Stimulated activated CD4-positive, alpha-beta T cell treated with anti-CD3 and anti-CD28 coated beads, Interleukin-4, amount 100 ng/mL, for 1 hour (primary cell): ENCODE data around the gene CEP131.
A peak's percentile ranks its signal among the peaks of the same experiment; 100 is the strongest.

Experiments
- DNase-seq: peaks from one replicate; pipeline ENCODE4 v3.0.0-alpha.2; 2020

The CEP131 gene

DNA sequence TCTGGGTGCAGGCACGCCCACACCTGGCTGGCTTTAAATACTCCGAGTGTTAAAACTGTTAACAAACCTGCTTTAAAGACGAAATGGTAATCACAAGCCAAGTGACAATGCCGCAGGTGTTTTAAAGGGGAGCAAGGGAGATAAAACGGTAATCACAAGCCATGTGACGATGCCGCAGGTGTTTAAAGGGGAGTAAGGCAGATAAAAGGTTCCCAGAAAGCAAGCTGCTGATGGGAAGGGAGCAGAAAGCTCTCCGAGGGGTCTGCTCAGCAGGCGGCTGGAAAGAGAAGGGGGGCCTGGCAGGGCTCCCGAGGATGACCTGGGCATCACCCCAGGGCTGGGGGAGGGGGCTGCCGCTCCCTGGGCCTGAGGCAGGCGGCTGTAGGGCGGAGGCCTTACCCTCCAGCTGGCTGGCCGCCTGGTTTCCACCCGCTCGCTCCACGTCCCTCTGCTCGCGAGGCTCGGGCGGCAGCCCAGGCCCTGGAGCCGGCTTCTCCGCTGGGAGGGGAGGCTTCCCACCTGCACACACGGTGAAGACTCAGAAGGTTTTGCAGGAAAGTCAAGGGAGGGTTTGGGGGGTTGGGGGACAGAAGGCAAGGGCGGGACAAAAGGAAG is 28.4 kb upstream of the CEP131 start:
- no peak for DNase-seq

DNA sequence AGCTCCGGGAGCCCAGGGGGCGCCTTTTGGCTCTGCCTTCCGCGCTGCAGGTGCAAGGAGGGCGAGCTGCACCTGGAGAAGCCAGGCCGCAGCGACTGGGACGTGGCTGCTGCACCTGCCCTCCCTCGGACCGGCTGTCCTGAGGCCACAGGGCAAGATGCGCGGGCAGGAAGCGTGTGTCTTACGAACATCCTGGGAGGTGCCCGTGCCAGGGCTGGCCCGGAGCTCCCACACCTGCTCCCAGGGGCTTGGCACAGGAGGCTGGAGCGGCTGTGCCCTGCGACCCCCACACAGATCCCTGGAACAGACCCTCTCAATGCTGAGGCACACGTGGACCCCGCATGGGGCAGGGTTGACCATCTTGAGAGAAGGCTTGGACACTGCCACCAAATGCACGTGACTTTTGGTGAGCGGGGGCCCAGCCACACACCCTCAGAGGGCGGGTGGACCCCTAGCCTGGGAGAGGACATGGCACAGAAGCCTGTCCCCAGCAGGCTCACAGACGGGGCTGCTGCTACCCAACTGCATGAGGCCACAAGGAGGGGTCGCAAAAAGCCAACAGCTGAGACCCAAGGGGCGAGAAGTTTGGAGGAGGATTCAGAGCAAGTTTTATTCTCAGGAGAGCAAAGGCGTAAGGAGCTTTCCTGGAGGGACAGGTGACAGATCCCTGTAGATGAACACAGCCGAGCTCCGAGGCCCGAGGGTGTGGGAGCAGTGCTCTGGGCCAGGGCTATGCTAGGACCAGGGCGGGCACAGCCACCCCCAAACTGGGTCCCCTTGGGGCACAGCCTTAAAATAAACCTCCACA is 27.7 kb upstream of the CEP131 start:
- DNase-seq, result no peak

- DNase-seq, result no peak
Observed at GRCh38 chr17:81249223-81250040, 26.7 kb upstream of the CEP131 start.

- DNase-seq, result no peak
Observed at GRCh38 chr17:81248649-81249048, 25.9 kb upstream of the CEP131 start.

DNA sequence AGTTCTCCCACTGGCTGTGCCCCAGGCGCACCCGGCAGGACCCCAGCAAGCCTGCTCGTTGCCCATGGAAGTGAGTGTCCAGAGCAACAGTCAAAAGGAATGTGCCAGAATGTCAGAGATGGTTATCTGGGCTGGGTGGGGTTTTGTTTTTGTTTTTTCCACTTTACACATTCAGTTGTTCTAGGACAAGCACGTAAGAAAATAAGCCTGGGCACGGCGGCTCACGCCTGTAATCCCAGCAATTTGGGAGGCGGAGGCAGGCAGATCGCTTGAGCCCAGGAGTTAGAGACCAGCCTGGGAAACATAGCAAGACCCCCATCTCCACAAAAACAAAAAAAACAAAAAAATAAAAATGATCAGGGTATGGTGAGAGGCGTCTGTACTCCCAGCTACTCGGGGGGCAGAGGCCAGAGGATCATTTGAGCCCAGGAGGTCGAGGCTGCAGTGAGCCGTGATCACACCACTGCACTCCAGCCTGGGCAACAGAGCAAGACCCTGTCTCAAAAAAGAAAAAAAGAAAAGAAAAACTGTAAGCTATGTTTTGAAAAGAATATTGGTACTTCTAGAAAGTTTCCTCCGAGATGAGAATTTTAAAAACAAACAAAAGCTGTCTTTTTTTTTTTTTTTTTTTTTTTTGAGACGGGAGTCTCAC is 24.7 kb upstream of the CEP131 start:
- no peak for DNase-seq

- no peak for DNase-seq
Observed at GRCh38 chr17:81246679-81247338, 24.0 kb upstream of the CEP131 start.

GRCh38 chr17:81246343-81246670 is 23.5 kb upstream of the CEP131 start:
- no peak for DNase-seq

- no peak for DNase-seq
Observed at GRCh38 chr17:81245665-81246342, 23.0 kb upstream of the CEP131 start.

- DNase-seq, result no peak
Observed at GRCh38 chr17:81245024-81245664, 22.4 kb upstream of the CEP131 start.

DNA sequence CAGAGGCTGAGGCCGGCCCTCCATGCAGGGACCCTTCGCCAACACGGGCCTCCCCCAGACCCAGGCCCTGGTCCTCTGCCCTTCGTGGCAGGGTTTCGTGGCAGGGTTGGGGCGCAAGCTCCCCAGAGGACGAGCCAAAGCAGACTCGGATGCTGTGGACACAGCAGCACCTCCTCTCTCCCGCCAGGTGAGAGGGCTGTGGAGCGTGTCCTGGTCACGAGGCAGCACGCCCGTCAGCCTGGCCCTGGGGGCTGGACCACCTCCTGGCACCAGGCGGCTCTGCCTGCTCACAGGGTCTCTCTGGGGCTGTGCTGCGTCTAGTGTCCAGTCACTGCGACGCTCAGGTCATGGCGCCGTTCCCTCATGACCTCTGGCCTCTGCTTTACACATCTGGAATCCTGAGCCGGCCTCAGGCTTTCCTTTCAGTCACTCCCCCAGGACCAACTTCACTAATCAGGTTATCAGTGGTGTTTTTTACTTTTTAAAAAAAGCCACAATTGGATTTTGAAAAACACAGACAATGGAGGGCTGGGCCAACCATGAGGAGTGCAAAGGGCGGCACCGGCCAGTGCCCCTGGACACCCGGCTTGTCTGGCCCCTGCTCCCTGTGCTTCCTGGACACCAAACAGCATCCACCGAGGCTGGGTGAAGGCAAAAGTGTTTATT is 21.7 kb upstream of the CEP131 start:
- DNase-seq, result no peak

DNA sequence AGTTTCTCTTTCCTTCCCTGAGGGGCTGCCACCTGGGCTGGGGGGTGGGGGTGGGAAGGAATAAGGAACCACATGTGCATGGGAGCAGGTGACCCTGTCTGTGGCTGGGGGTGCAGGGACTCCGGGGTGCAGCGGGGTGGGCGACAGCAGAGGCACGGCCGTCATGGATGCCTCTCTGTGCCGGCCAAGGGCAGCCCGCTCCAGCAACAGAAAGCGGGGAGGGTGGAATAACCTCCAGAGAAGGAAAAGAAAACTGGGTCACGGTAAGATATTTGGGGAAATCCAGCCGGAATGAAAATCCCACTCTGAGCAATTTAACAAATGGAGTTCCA is 20.5 kb upstream of the CEP131 start:
- no peak for DNase-seq

DNA sequence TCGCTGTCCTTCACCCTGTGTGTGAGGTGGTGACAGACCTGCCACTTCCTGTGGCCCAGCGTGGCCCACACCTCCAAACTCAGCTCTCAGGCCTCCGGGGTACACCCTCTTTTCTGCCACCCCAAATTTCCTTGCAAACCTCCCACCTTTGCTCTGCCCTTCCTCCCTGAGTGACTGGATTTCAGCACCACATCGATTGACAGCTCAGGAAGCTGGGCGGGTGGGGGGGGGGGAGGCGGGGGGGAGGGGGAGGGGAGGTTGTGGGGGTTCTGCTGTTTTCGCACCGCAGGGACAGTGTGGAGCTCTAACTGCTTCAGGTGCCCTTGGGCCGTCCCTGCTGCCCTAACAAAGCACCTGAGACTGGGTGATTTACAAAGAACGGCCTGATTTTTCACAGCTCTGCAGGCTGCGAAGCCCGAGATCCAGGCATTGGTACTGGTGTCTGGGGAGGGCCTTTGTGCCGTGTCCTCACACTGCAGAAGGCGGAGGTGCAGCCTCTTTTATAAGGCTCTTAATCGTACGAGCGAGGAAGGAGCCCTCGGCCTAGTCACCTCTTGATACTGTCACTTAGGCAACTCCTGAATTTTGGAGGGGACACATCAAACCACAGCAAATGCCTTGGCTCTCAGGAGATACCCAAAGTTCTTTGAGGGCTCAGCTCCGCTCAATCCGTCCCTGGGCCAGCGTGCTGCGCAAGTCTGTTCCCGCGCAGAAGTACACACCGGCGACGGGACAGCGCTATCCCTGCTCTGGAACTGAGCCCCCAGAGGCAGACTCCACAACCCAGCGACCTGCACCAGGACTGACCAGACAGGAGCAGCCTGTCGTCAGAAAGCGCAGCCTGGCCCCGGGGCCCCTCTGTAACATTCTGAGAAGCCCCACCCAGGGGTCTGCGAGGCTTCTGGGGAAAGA is 19.9 kb upstream of the CEP131 start:
- no peak for DNase-seq

- peak; percentile 68 for DNase-seq
Observed at GRCh38 chr17:81241648-81242420, 19.1 kb upstream of the CEP131 start.

DNA sequence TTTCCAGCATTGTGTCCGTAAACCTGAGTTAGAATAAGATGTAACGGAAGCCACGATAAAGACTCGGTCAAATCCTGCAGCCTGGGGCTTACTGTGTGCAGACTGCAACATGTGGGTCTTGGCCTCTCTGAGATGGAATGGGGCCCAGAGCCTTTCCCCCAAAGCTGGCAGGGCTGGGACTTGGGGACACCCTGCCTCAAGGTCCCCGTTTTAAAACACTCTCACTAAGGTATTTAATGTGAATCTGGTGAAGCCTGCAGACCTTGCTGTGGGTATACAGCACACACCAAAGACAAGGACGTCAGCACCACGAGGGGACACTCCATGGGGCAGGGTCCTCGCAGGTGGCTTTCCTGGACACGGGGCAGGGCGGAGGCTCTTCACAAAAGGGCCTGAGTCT is 18.4 kb upstream of the CEP131 start:
- no peak for DNase-seq

DNA sequence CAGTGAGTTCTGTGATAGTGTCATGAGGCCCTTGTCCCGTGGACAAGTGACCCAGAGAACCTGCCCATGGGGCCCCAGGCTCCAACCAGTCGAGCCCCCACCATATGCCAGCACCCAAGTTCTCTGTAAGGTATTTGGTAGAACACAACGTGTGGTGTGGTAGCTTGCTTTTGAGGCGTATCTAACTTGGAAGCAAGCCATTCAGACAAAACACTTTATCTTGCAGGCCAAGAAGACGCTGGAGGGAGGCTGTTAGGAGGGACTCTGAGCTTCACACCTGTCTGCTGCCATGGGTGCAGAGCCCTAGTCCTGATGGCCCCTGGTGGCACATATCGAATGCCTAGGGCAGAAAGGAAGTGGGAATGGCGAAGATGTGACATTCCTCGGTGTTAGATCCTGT is 18.0 kb upstream of the CEP131 start:
- no peak for DNase-seq

- DNase-seq, result peak; percentile 66
Observed at GRCh38 chr17:81239714-81240555, 17.2 kb upstream of the CEP131 start.

DNA sequence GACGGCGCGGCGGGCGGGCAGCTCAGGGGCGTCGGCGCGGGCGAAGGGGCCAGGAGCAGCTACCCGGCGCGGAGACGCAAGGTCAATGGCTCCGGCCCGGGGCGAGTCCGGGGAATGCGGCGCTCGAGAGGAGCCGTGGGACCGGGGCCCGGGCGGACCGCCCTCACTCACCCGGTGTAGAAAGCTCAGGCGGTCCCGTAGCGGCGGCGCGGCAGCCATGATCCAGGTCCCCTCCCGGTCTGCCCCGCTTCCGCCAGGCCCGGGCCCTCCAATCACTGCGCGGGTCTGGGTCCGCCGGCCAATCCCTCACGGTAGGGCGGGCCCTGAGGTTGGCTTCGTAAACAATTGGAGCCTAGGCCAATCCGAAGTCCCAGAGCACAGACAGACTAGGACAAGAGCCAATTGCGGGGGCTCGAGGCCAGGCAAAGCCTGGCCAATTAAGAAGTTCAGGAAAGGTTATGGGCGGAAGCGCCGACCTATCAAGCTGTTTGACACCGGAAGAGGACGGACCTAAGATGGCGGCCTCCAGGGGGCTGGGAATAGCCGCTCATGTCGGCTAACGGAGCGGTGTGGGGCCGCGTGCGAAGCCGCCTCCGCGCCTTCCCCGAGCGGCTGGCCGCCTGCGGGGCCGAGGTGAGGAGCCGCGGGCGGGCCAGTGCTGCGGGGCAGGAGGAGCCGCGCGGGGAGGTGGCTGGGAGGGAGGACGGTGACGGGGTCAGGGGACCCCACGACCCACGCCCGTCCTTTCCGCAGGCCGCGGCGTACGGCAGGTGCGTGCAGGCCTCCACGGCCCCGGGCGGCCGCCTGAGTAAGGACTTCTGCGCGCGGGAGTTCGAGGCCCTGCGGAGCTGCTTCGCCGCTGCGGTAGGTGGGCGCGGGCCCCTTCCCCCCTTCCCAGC is 16.3 kb upstream of the CEP131 start, which contains the start of the genes NDUFAF8 and TEPSIN:
Gene NDUFAF8 (plus strand): TSS at position 504 of the 899 bp plus-strand sequence. CDS start 46 bp downstream, at position 550.
Gene TEPSIN (minus strand): TSS at position 241 of the 899 bp plus-strand sequence. CDS start 22 bp downstream, at position 219.
- peak; percentile 91 for DNase-seq
